Adrenal gland (tissue), 5 donors: ENCODE data around the gene NLRP11.

Experiments used
- CTCF ChIP-seq, 6 experiments: fragments of 450-650 bp in 4 of 6; fragments of 200-600 bp in 2 of 6; sonication (generic) in 1 of 6; IDR thresholded peaks; 1 replicate in 5 of 6; 2 replicates in 1 of 6; pipeline versions ENCODE4 v1.5.1 to v1.8.0; 2016 to 2021; ENCODE audit warnings: antibody characterized with exemption in 6 of 6, mild to moderate bottlenecking in 2 of 6, moderate library complexity in 1 of 6
- POLR2A ChIP-seq, 2 donors: fragments of 450-650 bp; IDR thresholded peaks; one replicate each; pipeline ENCODE4 v1.6.1; 2017; ENCODE audit warnings: antibody characterized with exemption in 2 of 2, mild to moderate bottlenecking in 2 of 2, moderate library complexity in 1 of 2
- donor health status: DM: no; HTN: no; CAD: no.

DNA sequence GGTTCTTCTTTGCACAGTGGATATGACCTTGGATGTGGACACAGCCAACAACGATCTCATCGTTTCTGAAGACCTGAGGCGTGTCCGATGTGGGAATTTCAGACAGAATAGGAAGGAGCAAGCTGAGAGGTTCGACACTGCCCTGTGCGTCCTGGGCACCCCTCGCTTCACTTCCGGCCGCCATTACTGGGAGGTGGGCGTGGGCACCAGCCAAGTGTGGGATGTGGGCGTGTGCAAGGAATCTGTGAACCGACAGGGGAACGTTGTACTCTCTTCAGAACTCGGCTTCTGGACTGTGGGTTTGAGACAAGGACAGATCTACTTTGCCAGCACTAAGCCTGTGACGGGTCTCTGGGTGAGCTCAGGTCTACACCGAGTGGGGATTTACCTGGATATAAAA, 53.5 kb downstream of the NLRP11 start:
- TF ChIP-seq CTCF (IDR thresholded peaks at IDR 0.05) (no peak), POLR2A (IDR thresholded peaks at IDR 0.05) (no peak)
